PC-9 (cell line): Measurements from ENCODE around the gene CDC42BPG.

ENCODE experiments used
- CTCF ChIP-seq: fragments of 200-600 bp; sonication (generic); conservative IDR thresholded peaks from 2 replicates; pipeline ENCODE4 v1.6.1; 2017; ENCODE audit warnings: mixed run types, antibody characterized with exemption, mild to moderate bottlenecking, moderate library complexity
- EZH2 ChIP-seq: fragments of 200-600 bp; sonication (generic); IDR thresholded peaks from 2 replicates; pipeline ENCODE4 v1.8.0; 2017; ENCODE audit warnings: antibody characterized with exemption, low read depth

DNA sequence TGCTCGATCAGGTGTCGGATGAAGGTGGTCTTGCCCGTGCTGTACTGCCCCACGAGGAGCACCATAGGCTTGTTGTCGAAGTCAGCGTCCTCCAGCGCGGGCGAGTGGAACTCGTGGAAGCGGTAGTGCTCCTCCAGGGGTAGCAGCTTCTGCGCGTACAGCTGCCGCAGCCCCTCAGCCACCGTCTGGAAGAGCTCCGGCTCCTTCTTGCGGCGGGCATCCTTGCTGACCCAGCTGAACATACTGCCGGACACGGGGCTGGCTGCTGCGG lies 33.7 kb upstream of the CDC42BPG start:
- no peak for TF ChIP-seq CTCF
- no peak for TF ChIP-seq EZH2
